ENCODE measurements around the gene TM9SF3. TPM values are rescaled to one million over a fixed set of nuclear protein-coding genes. Genes with fewer than 3 reads are reported as not detected.
A peak's percentile ranks its signal among the peaks of the same experiment; 100 is the strongest.

The TM9SF3 gene
- total and polyA plus RNA-seq, 12 donors = 19.9 to 133 (median 99.7) TPM

DNA sequence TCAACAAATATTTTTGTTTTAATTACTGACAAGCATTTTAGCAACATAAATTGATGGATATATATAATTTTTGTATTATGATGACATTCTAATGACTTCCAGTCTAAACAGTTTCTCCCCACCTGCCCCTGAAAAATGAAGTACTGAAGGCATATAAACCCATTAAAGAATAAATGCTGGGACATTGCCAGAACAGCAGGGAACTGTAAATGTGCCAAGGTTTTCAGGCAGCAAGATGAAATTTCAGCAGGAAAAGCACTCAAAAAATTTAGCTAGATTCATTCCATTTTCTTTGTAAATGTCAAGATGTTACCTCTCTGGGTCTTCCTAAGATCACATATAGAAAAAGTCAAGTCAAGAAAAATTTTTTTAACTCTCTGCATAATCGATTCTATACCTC lies 62.1 kb downstream of the TM9SF3 start:
- intact Hi-C loops (cut with DNase I) = no loop called here
- no peaks in the 10 kb centered on the region for H3K9me3 ChIP-seq (replicated peaks in 1 of 3)
- WGBS, 4 donors = 58 to 83% (median 80%) methylated on average over 1 of the region's 1 CpG
- H3K4me3 ChIP-seq = no peak overlapping the region
- no peaks in the 10 kb centered on the region for H3K27me3 ChIP-seq
- TF ChIP-seq, protein P1, sequence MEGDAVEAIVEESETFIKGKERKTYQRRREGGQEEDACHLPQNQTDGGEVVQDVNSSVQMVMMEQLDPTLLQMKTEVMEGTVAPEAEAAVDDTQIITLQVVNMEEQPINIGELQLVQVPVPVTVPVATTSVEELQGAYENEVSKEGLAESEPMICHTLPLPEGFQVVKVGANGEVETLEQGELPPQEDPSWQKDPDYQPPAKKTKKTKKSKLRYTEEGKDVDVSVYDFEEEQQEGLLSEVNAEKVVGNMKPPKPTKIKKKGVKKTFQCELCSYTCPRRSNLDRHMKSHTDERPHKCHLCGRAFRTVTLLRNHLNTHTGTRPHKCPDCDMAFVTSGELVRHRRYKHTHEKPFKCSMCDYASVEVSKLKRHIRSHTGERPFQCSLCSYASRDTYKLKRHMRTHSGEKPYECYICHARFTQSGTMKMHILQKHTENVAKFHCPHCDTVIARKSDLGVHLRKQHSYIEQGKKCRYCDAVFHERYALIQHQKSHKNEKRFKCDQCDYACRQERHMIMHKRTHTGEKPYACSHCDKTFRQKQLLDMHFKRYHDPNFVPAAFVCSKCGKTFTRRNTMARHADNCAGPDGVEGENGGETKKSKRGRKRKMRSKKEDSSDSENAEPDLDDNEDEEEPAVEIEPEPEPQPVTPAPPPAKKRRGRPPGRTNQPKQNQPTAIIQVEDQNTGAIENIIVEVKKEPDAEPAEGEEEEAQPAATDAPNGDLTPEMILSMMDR (IDR thresholded peaks at IDR 0.05) = no peak
- no peak for TF ChIP-seq POLR2A (IDR thresholded peaks at IDR 0.05)
- no peak overlapping the region for H3K27ac ChIP-seq
- DNase-seq = no peak
- H3K36me3 ChIP-seq (replicated peaks in 1 of 2) = peaks cover 0 to 21% of the 10 kb centered on the region in 2 donors
- H3K4me1 ChIP-seq (replicated peaks in 1 of 2) = no peaks in the 10 kb centered on the region

DNA sequence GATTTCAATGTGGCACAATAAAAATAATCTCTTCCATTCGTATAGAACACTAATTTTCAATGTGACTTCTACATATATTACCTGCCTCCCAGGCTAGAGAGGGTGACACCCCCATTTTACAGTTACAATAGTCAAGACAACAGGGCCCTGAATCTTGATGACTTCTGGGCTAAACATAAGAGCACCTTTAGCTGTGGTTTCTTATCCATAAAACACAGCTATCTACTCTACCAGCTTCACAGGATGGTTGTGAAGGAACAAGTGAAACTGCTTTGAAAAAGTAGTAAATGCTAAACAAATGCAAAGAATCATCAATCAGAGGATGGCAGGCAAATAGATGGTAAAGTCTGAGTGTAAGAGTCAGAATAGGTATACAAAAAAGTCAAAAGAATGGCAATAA lies 69.5 kb downstream of the TM9SF3 start:
- TF ChIP-seq, protein P1 (IDR thresholded peaks at IDR 0.05) = no peak
- no peak for TF ChIP-seq POLR2A (IDR thresholded peaks at IDR 0.05)
- H3K36me3 ChIP-seq (replicated peaks in 1 of 2) = no peaks in the 10 kb centered on the region
- no peak overlapping the region for H3K4me3 ChIP-seq
- no peaks in the 10 kb centered on the region for H3K27me3 ChIP-seq
- WGBS, 4 donors = 88 to 100% (median 95%) methylated on average over 1 of the region's 1 CpG
- no peak overlapping the region for H3K27ac ChIP-seq
- peaks cover 20 to 25% of the 10 kb centered on the region in 2 donors for H3K4me1 ChIP-seq (replicated peaks in 1 of 2)
- H3K9me3 ChIP-seq (replicated peaks in 1 of 3) = no peaks in the 10 kb centered on the region
- intact Hi-C loops (cut with DNase I) = no loop called here
- DNase-seq = no peak

DNA sequence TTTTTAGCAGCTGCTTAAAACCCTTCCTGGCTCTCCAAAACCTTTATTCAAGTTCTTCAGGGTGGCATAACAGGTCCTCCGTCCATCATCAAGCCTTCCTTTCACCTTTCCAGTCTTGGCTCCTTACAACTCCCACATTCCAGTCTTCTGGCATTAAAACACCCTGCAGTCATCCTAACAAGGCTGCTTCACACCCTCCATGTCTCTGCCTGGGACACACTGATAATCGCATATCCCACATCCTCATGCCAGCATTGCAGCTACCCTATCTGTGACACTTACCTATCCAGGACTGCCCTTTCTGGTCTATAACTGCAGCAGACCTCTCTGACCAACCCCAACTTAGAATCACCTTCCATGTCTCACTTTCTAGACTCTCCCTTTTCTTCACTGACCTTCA lies 70.5 kb downstream of the TM9SF3 start:
- Histone ChIP-seq H3K4me1 (replicated peaks in 1 of 2) (peaks cover 21 to 25% of the 10 kb centered on the region in 2 donors), H3K4me3 (no peak overlapping the region), H3K27ac (no peak overlapping the region), H3K27me3 (no peaks in the 10 kb centered on the region), H3K9me3 (replicated peaks in 1 of 3) (no peaks in the 10 kb centered on the region), H3K36me3 (replicated peaks in 1 of 2) (no peaks in the 10 kb centered on the region)
- 88 to 93% (median 90%) methylated on average over 2 of the region's 2 CpGs for WGBS, 4 donors
- TF ChIP-seq POLR2A (IDR thresholded peaks at IDR 0.05) = no peak
- TF ChIP-seq, protein P1 (IDR thresholded peaks at IDR 0.05) = no peak
- intact Hi-C loops (cut with DNase I) = no loop called here
- DNase-seq = no peak

DNA sequence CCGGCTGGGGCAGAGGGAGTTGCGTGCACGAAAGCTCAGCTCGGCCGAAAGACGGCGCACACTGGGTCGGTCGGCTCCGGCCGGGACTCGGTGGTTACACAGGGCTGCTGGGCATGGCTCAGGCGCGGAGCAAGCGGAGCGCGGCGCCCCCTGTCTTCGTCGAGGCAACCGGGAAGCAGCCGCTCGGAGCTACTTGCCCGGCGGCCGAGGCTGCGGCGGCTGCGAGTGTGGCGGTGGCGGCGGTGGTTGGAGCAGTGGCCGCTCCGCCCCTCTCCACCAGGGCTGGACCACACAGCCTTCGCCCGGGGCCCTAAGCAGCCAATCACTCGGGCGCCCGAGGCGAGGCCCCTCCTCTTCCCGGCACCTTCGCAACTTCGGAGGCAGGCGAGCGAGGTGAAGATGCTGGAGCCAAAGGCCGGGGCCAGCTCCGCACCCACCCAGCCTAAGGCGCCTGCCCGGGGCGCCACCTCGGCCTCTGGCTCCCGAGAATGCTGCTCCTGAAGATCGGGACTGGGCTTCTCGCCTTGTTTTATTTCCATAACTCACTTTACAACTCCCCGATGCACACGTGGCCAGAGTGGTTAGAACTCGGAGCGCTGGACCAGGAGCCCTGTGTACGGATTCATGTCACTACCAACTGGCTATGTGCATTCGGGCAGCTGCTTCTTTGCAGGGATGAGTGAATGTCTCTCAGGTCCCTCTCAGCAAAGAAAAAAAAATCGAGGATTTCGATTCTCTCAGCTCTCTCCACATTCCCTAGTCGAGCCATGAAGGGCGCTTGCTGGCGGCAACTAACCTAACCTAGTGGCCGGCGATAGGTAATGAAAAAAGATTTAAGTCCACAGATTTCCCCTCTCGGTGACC lies 72.9 kb downstream of the TM9SF3 start, which contains the start of gene TLL2:
Gene TLL2 (minus strand): TSS at position 229 of the 864 bp plus-strand sequence. CDS start 241 bp downstream, outside the sequence.
- WGBS, 4 donors = 1 to 10% (median 2%) methylated on average over 17 to 68 of the region's 68 CpGs
- no peaks in the 10 kb centered on the region for H3K36me3 ChIP-seq (replicated peaks in 1 of 2)
- peaks cover 21 to 25% of the 10 kb centered on the region in 2 donors for H3K4me1 ChIP-seq (replicated peaks in 1 of 2)
- peak; percentile 86 to 92 (median 88) for DNase-seq
- TF ChIP-seq, protein P1 (IDR thresholded peaks at IDR 0.05) = peak; percentile 47 to 81 (median 66)
- TF ChIP-seq POLR2A (IDR thresholded peaks at IDR 0.05) = peak in 1 of 2 donors; percentile 60
- H3K4me3 ChIP-seq = peak within 1 kb of the TSS in 2 of 4 donors; percentile 26 to 70
- no peaks in the 10 kb centered on the region for H3K27me3 ChIP-seq
- H3K27ac ChIP-seq = peak within 1 kb of the TSS in 1 of 5 donors; percentile 51
- intact Hi-C loops (cut with DNase I) = loop anchor here in 1 of 2 donors (5.0 kb wide), 1 partner anchor 137 kb away; no protein-coding TSS in a partner anchor
- no peaks in the 10 kb centered on the region for H3K9me3 ChIP-seq (replicated peaks in 1 of 3)
